ENCODE results near the gene SERPINI1. TPM values are rescaled to one million over a fixed set of nuclear protein-coding genes. Genes with fewer than 3 reads are reported as not detected.

The SERPINI1 gene
- total RNA-seq, 2 donors from 2014 or later, result 2.8 to 3.6 TPM

DNA sequence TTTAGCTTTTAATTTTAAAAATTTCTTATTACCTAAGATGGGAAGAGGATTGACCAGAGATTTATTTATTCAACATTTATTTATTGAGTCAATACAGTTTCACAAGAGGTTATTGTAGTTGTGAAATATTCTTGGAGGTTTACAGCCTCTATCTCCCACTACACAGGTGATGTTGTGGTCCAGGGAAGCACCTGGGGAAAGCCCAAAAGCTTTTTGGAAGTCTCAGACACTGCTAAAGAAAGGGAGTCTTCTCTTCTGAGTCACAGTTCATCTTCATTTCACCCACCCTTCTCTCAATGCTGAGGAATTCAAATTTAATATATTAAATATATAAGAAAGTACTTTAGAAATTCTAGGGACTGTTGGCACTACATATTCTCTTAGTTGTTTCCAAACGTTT lies 41.8 kb downstream of the SERPINI1 start:
- peaks cover 4% of the 10 kb centered on the region for H3K9me3 ChIP-seq (ENCODE audit: control insufficient read depth, low read length, poor library complexity, severe bottlenecking)
- H3K4me1 Mint-ChIP-seq, result no peaks in the 10 kb centered on the region
- ATAC-seq (no peak), DNase-seq (no peak)
- no peak overlapping the region for H3K27ac Mint-ChIP-seq
- no peak overlapping the region for H3K4me3 Mint-ChIP-seq
- H3K36me3 Mint-ChIP-seq (ENCODE audit: low read depth), result no peaks in the 10 kb centered on the region
- no peaks in the 10 kb centered on the region for H3K27me3 Mint-ChIP-seq

DNA sequence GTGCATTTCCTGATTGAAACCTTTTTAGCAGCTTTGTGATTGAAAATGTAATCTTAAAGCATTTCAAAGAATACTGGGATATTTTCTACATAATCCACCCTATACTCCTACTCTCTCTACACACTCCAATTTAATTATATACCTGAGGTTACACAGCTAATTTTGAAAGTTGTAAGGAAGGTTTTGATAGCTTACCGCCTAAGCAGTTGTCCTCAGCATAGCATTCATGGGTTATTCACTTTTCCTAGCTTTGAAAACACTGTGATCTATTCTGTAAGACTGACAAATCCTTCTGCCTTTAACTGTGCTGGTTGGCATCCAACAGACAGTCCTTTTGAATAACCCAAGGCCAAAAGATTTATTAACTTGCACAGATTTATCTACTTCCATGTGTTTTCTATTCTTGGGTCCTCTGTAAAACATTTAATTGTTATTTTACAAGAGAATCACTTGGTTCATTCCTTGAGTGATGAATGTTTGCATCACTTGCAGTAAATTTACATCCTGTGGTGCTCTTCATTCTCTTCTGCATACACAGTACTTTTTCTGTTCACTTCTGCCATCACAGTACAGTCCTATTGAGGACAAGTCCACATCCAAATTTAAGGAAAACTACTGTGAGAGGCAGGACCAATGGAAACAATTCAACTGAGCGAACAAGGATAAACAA lies 44.8 kb downstream of the SERPINI1 start:
- H3K9me3 ChIP-seq (ENCODE audit: control insufficient read depth, low read length, poor library complexity, severe bottlenecking), result peaks cover 4% of the 10 kb centered on the region
- H3K27me3 Mint-ChIP-seq, result no peaks in the 10 kb centered on the region
- H3K4me3 Mint-ChIP-seq, result no peak overlapping the region
- H3K27ac Mint-ChIP-seq, result no peak overlapping the region
- H3K4me1 Mint-ChIP-seq, result no peaks in the 10 kb centered on the region
- H3K36me3 Mint-ChIP-seq (ENCODE audit: low read depth), result no peaks in the 10 kb centered on the region
- no peak for ATAC-seq
- DNase-seq, result no peak

DNA sequence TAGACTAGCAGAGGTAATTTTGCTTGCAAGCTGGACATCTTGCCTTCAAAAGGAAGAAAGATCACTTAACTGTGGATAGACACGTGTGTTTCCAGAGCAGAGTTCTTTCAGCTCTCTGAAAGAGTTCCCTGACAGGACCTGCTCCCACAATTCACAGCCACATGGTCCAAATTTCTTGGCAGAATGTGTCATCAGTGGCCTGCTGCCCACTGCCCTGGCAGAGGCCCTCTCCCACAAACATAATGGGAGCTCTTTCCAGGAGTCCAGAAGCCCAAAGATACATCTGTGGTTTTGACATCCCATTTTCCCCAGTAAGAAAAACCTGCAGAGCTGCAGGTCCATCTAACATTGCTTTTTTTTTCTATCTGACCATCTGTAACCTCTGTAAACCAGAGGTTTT lies 48.3 kb downstream of the SERPINI1 start:
- no peak for DNase-seq
- Mint-ChIP-seq H3K4me3 (no peak overlapping the region), H3K27me3 (no peaks in the 10 kb centered on the region), H3K36me3 (ENCODE audit: low read depth) (no peaks in the 10 kb centered on the region), H3K27ac (no peak overlapping the region), H3K4me1 (no peaks in the 10 kb centered on the region)
- no peak for ATAC-seq
- H3K9me3 ChIP-seq (ENCODE audit: control insufficient read depth, low read length, poor library complexity, severe bottlenecking), result no peaks in the 10 kb centered on the region

DNA sequence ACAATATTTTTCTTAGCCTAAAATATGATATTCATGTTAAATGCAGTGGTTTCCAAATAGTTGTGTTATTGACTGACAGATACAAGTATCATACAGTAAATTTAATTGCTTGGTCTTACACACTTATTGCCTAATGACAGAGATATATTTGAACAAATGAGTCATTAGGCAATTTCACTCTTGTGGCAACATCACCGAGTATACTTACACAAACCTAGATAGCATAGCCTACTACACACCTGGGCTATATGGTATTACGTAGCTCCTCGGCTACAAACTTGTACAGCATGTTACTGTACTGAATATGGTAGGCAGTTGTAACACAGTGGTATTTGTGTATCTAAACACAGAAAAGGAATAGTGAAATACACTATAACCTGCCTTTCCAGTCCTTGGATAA lies 50.3 kb downstream of the SERPINI1 start:
- no peaks in the 10 kb centered on the region for H3K9me3 ChIP-seq (ENCODE audit: control insufficient read depth, low read length, poor library complexity, severe bottlenecking)
- Mint-ChIP-seq H3K36me3 (ENCODE audit: low read depth) (no peaks in the 10 kb centered on the region), H3K27me3 (no peaks in the 10 kb centered on the region), H3K4me1 (no peaks in the 10 kb centered on the region), H3K4me3 (no peak overlapping the region), H3K27ac (no peak overlapping the region)
- no peak for DNase-seq
- no peak for ATAC-seq

DNA sequence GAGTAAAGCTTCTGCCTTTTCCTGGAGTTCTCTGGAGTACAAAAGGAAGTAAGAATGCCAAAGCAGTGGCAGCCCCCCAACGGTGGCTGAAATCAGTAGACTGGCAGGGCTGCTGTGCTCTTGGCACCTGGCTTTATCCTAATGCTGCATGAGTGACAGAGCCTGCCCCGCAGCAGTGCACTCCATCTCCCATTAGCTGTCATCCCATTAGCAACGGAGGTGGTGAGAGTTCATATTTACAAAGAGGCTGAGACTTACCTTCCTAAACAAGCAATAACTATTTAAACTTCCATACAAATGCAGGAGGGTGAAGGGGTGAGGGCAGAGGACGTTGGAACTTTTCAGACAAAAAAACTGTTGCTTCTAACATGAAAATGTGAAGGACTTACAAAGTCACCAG lies 51.9 kb downstream of the SERPINI1 start:
- Mint-ChIP-seq H3K36me3 (ENCODE audit: low read depth) (no peaks in the 10 kb centered on the region), H3K27me3 (no peaks in the 10 kb centered on the region), H3K27ac (no peak overlapping the region), H3K4me3 (no peak overlapping the region), H3K4me1 (no peaks in the 10 kb centered on the region)
- no peaks in the 10 kb centered on the region for H3K9me3 ChIP-seq (ENCODE audit: control insufficient read depth, low read length, poor library complexity, severe bottlenecking)
- ATAC-seq, result no peak
- DNase-seq, result no peak

DNA sequence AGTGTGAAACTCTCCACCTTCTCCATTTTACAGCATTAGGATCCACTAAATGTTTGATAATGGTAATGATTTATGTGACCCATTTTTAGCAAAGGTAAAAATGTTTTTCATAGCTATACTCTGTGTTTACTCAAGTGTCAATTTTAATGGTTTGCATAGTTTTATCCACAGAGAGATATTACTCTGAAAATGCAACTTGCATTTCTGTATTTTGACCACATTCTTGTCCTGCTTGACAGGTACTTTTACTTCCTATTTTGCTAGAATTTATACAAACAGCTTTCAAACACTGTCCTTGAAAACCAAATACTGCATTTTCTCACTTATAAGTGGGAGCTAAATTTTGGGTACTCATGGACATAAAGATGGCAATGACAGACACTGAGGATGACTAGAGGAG lies 62.9 kb downstream of the SERPINI1 start:
- DNase-seq (no peak), ATAC-seq (no peak)
- H3K27me3 Mint-ChIP-seq, result no peaks in the 10 kb centered on the region
- no peaks in the 10 kb centered on the region for H3K4me1 Mint-ChIP-seq
- H3K36me3 Mint-ChIP-seq (ENCODE audit: low read depth), result peaks cover 4% of the 10 kb centered on the region
- H3K27ac Mint-ChIP-seq, result no peak overlapping the region
- H3K9me3 ChIP-seq (ENCODE audit: control insufficient read depth, low read length, poor library complexity, severe bottlenecking), result no peaks in the 10 kb centered on the region
- H3K4me3 Mint-ChIP-seq, result no peak overlapping the region

DNA sequence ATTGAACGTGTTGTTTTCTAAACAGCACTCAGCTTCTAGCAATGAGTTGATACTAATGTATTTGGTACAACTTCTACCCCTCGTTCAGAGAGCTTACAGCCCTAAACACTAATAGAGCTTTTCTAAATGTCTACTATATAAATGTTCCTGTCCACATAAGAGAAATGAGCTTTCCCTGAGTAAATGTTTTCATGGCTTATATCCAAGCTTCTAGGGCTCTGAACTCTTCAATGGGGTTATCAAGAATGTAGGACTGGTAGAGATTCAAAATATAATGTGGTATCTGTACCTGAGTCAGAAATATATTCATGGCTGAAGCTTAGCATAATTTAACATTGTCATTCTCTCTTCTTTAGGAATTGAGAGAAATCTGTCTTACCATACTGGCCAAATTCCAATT lies 73.4 kb downstream of the SERPINI1 start:
- no peaks in the 10 kb centered on the region for H3K9me3 ChIP-seq (ENCODE audit: control insufficient read depth, low read length, poor library complexity, severe bottlenecking)
- Mint-ChIP-seq H3K4me3 (no peak overlapping the region), H3K27ac (no peak overlapping the region), H3K36me3 (ENCODE audit: low read depth) (no peaks in the 10 kb centered on the region), H3K4me1 (no peaks in the 10 kb centered on the region), H3K27me3 (no peaks in the 10 kb centered on the region)
- ATAC-seq (no peak), DNase-seq (no peak)

DNA sequence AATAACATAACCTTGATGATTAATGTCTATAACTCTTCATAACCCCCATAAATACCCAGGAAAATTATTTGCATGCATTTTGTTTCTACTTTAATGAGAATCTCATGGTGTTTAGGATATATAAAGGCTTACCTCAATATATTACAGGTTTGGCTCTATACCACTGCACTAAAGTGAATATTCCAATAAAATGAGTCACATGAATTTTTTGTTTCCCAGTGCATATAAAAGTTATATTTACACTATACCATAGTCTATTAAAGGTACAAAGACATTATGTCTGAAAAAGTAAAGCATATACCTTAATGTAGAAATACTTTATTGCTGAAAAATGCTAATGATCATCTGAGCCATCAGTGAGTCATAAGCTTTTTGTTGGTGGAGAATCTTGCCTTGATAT lies 74.7 kb downstream of the SERPINI1 start:
- Mint-ChIP-seq H3K36me3 (ENCODE audit: low read depth) (no peaks in the 10 kb centered on the region), H3K4me1 (no peaks in the 10 kb centered on the region), H3K27me3 (no peaks in the 10 kb centered on the region), H3K4me3 (no peak overlapping the region), H3K27ac (no peak overlapping the region)
- no peak for ATAC-seq
- H3K9me3 ChIP-seq (ENCODE audit: control insufficient read depth, low read length, poor library complexity, severe bottlenecking), result no peaks in the 10 kb centered on the region
- DNase-seq, result no peak

DNA sequence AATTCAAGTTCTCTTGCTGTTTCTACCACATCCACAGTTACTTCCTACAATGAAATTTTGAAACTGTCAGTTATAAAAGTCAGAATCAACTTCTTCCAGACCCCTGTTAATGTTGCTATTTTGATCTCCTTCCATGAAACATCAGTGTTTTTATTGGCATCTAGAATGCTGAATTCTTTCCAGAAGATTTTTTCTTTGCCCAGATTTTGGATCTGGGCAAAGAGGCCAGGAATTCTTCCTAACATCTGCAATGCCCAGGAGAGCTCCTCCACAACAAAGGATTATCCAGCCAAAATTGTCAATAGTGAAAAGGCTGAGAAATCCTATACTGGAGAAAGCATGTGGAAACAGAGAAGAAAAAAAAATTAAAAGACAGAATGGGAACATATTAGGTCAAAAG lies 75.5 kb downstream of the SERPINI1 start:
- Mint-ChIP-seq H3K27me3 (no peaks in the 10 kb centered on the region), H3K36me3 (ENCODE audit: low read depth) (no peaks in the 10 kb centered on the region), H3K4me3 (no peak overlapping the region), H3K27ac (no peak overlapping the region), H3K4me1 (no peaks in the 10 kb centered on the region)
- H3K9me3 ChIP-seq (ENCODE audit: control insufficient read depth, low read length, poor library complexity, severe bottlenecking), result no peaks in the 10 kb centered on the region
- no peak for ATAC-seq
- no peak for DNase-seq

DNA sequence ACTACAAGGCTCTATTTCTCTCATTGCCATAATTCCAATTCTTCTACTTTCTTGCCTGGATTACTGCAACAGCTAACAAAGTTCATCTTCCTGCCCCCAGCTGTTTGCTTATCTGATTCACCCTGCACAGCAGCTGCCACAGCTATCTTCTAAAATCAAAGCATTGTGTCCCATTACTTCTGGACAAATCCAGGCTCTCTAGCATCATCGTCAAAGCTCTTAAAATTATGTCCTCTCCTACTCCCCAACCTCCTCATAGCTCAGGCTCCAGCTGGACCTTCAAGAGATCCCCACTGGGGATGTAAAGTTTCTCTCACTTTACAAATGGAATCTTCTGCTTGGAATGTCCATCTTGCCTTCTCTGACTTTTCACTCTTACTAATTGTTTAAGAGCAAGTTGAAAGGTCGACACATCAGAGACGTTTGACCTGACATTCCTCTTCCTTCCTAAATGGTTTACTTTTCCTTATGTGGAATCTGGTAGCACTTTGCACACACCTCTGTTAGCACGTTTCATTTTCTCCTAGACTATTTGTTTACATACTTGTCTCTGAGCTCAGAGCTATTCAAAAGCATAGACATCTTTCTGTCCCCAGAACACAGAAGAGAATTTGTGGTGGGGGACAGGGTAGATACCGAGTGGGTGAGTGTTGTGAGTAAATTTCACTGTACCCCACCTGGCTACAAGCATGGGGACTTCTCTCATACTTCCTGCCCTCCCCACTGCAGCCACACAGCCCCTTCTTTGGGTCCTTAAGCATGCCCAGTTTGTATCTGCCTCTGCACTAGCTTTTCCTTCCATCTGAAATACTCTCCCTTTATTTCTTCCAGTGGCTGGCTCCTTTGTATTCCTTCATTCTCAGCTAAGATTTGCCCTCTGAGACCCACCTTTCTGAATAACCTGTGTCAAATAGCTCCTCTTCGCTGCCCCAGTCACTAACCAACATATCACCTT lies 77.9 kb downstream of the SERPINI1 start:
- H3K4me3 Mint-ChIP-seq, result no peak overlapping the region
- ATAC-seq (no peak), DNase-seq (no peak)
- H3K4me1 Mint-ChIP-seq, result no peaks in the 10 kb centered on the region
- H3K9me3 ChIP-seq (ENCODE audit: control insufficient read depth, low read length, poor library complexity, severe bottlenecking), result no peaks in the 10 kb centered on the region
- H3K27ac Mint-ChIP-seq, result no peak overlapping the region
- no peaks in the 10 kb centered on the region for H3K36me3 Mint-ChIP-seq (ENCODE audit: low read depth)
- no peaks in the 10 kb centered on the region for H3K27me3 Mint-ChIP-seq

DNA sequence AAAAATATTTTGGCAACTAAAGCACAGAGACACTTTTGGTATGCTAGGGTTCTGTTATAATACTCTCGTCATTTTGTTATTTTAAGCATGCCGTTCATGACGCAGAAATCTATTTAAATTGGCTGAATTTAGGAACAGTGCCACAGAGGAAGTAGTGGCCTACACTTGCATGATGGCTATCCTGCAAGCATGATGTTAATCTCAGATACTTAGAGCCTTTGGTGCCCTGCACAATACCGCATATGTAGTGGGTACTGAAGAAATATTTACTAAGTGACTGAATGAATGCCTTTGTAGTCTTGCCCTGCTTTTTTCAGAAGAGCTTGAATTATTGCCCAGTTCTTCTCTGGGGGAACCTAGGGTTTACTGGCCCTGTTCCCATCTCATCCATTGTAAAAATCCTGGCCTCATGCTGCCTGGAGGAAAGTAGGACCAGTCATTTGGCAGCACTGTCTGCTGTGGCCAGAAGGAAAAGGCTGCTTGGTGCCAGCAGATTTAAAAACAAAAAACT lies 79.0 kb downstream of the SERPINI1 start:
- Mint-ChIP-seq H3K27ac (no peak overlapping the region), H3K36me3 (ENCODE audit: low read depth) (no peaks in the 10 kb centered on the region), H3K4me1 (no peaks in the 10 kb centered on the region), H3K27me3 (no peaks in the 10 kb centered on the region), H3K4me3 (no peak overlapping the region)
- ATAC-seq (no peak), DNase-seq (no peak)
- no peaks in the 10 kb centered on the region for H3K9me3 ChIP-seq (ENCODE audit: control insufficient read depth, low read length, poor library complexity, severe bottlenecking)

DNA sequence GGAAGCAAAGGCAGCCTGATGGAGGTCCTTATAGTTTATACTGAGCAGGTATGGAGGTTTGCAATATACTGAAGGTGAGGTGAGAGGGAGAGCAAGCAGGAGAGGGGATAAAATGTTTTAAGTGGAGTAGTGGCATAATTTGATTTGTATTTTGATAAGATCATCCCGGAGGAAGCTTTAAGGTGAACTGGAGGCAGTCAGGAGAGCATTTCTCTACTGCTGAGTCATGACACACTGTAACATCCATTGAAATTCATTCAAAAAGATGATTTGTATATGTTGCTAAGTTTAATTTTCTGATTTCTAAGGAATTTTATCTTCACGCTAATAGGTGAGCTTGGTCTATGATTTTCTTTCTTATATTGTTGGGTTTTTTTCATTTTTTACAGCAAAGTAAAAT lies 81.4 kb downstream of the SERPINI1 start:
- DNase-seq, result no peak
- Mint-ChIP-seq H3K4me1 (no peaks in the 10 kb centered on the region), H3K27ac (no peak overlapping the region), H3K27me3 (no peaks in the 10 kb centered on the region), H3K36me3 (ENCODE audit: low read depth) (no peaks in the 10 kb centered on the region), H3K4me3 (no peak overlapping the region)
- H3K9me3 ChIP-seq (ENCODE audit: control insufficient read depth, low read length, poor library complexity, severe bottlenecking), result no peaks in the 10 kb centered on the region
- no peak for ATAC-seq

DNA sequence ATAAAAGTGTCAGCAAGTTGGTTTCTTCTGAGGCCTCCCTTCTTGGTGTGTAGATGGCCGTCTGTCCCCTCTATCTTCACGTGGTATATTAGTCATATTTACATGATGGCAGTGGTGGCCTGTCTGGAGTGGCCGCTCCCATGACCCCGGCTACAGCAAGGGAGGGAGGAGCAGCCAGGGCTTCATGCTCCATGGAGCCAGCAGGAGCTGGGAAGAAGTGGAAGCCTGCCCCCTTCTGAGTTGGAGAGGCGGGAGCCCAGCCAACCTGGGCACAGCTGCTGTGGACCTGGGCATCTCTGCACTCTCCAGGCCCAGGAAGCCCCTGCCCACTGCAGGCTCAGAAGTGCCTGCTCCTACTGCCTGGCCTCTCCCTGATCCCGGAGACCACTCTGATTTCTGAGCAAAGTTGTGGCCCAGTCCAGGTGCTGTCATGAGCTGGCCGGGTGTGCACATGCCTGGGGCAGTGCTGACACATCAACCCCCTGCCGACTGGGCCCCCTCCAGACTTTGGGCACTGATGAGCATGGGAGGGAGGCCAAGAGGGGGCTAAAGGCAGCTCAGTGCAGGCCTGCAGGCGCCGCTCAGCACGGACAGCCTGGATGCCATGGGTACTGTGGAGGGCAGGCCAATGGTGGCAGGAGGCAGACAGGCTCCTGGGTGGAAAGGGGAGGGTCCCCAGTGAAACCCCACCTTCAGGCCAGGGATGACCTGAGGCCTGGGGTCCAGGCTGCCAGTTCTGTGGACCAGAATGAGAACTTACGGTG lies 84.8 kb downstream of the SERPINI1 start:
- Mint-ChIP-seq H3K27ac (no peak overlapping the region), H3K4me1 (no peaks in the 10 kb centered on the region), H3K4me3 (no peak overlapping the region), H3K36me3 (ENCODE audit: low read depth) (peaks cover 2% of the 10 kb centered on the region), H3K27me3 (no peaks in the 10 kb centered on the region)
- DNase-seq (no peak), ATAC-seq (no peak)
- no peaks in the 10 kb centered on the region for H3K9me3 ChIP-seq (ENCODE audit: control insufficient read depth, low read length, poor library complexity, severe bottlenecking)
